A549 (cell line): ENCODE data around the gene TRIP6. TPM values are rescaled to one million over a fixed set of nuclear protein-coding genes. Genes with fewer than 3 reads are reported as not detected.

ENCODE experiments used
- ATAC-seq, 2 experiments: fragments of 200-7000 bp in 1 of 2; fragments of >200 bp in 1 of 2; cut with Nextera tagmentation in 1 of 2; cut with Tn5 transposase in 1 of 2; 3 replicates each; pipeline versions ENCODE4 v1.8.0 to v1.9.1; 2018 to 2020; ENCODE audit warnings: mild to moderate bottlenecking in 1 of 2, moderate library complexity in 1 of 2
- CTCF ChIA-PET: fragments of 300-600 bp; sonication (Branson Sonifier 250); formaldehyde crosslinking; extraction: SDS; loops from one replicate; lab custom pipeline; 2021; ENCODE audit warnings: antibody characterized with exemption, inconsistent platforms; lab: Yijun Ruan, JAX
- POLR2A ChIA-PET: fragments of 350-600 bp; formaldehyde crosslinking; extraction: SDS; loops from one replicate; lab custom pipeline; 2021; ENCODE audit warnings: antibody characterized with exemption, inconsistent platforms; lab: Yijun Ruan, JAX
- DNase-seq, 2 experiments: peaks; one replicate each; pipeline versions ENCODE4 v3.0.0 to v3.0.0-alpha.2; 2011 to 2016; ENCODE audit warnings: low read depth in 1 of 2, low spot score in 1 of 2
- FAIRE-seq: peaks from 2 replicates; lab custom pipeline; 2011; peaks lifted over from hg19 to GRCh38; lab: Jason Lieb, UNC
- H3K27ac ChIP-seq, 2 experiments: fragments of >200 bp; sonication (Bioruptor Twin); formaldehyde crosslinking; 3 replicates each; pipeline ENCODE4 v1.5.1; 2016 to 2017
- H3K4me1 ChIP-seq: fragments of >200 bp; sonication (Bioruptor Twin); formaldehyde crosslinking; 3 replicates; pipeline ENCODE4 v1.6.1; 2016
- H3K4me2 ChIP-seq: fragments of >200 bp; sonication (Bioruptor Twin); formaldehyde crosslinking; 3 replicates; pipeline ENCODE4 v1.6.1; 2016
- H3K4me3 ChIP-seq: fragments of >200 bp; sonication (Bioruptor Twin); formaldehyde crosslinking; 3 replicates; pipeline ENCODE4 v1.5.1; 2016
- H3K9me3 ChIP-seq: fragments of >200 bp; sonication (Bioruptor Twin); formaldehyde crosslinking; 3 replicates; pipeline ENCODE4 v1.6.1; 2016
- ATOH8 ChIP-seq: fragments of 250-450 bp; sonication (Bioruptor Pico); IDR thresholded peaks from 2 replicates; pipeline ENCODE4 v1.5.0; 2020; ENCODE audit warnings: low read depth, mild to moderate bottlenecking, moderate library complexity
- BCL3 ChIP-seq: fragments of >200 bp; sonication (Bioruptor Twin); formaldehyde crosslinking; IDR thresholded peaks from 3 replicates; pipeline ENCODE4 v1.6.1; 2016
- BHLHE40 ChIP-seq: IDR thresholded peaks from 2 replicates; pipeline ENCODE4 v1.6.1; 2012; ENCODE audit warnings: low read depth, low read length, inconsistent platforms
- CBX2 ChIP-seq: fragments of 200-600 bp; sonication (generic); IDR thresholded peaks from 2 replicates; pipeline ENCODE4 v1.6.1; 2016; ENCODE audit warnings: low read depth, mild to moderate bottlenecking, borderline replicate concordance
- CEBPB ChIP-seq, 2 experiments: fragments of >200 bp in 1 of 2; sonication (Bioruptor Twin) in 1 of 2; formaldehyde crosslinking in 1 of 2; IDR thresholded peaks; 2 replicates each; pipeline ENCODE4 v1.6.1; 2012 to 2016
- CHD2 ChIP-seq: fragments of 150-350 bp; IDR thresholded peaks from 2 replicates; pipeline ENCODE4 v1.6.1; 2014; ENCODE audit warnings: low read length; ENCODE audit not compliant: partially characterized antibody
- E2F6 ChIP-seq: IDR thresholded peaks from 2 replicates; pipeline ENCODE4 v1.6.1; 2012; ENCODE audit warnings: low read depth, borderline replicate concordance
- EHF ChIP-seq: fragments of 250-450 bp; sonication (Bioruptor Pico); IDR thresholded peaks from 2 replicates; pipeline ENCODE4 v1.5.0; 2020; ENCODE audit warnings: mild to moderate bottlenecking
- ESRRA ChIP-seq: fragments of 150-350 bp; IDR thresholded peaks from 2 replicates; pipeline ENCODE4 v1.6.1; 2014; ENCODE audit warnings: mild to moderate bottlenecking, low read length, borderline replicate concordance
- FOSL2 ChIP-seq, 2 experiments: fragments of 450-650 bp in 1 of 2; fragments of >200 bp in 1 of 2; sonication (Bioruptor Twin) in 1 of 2; formaldehyde crosslinking; IDR thresholded peaks; 2 replicates each; pipeline versions ENCODE4 v1.5.0 to v1.6.1; 2016 to 2020; ENCODE audit warnings: mild to moderate bottlenecking in 1 of 2, moderate library complexity in 1 of 2
- JUN ChIP-seq, 2 experiments: fragments of >200 bp; sonication (Bioruptor Twin); formaldehyde crosslinking; IDR thresholded peaks; 2 replicates in 1 of 2; 3 replicates in 1 of 2; pipeline ENCODE4 v1.6.1; 2016 to 2017
- JUNB ChIP-seq: fragments of >200 bp; sonication (Bioruptor Twin); formaldehyde crosslinking; IDR thresholded peaks from 2 replicates; pipeline ENCODE4 v1.6.1; 2016
- KDM5A ChIP-seq: fragments of 200-600 bp; sonication (generic); IDR thresholded peaks from 2 replicates; pipeline ENCODE4 v1.6.1; 2016; ENCODE audit warnings: antibody characterized with exemption, mild to moderate bottlenecking
- MAFK ChIP-seq: fragments of 450-650 bp; IDR thresholded peaks from 2 replicates; pipeline ENCODE4 v1.6.1; 2014; ENCODE audit not compliant: partially characterized antibody
- MAX ChIP-seq: IDR thresholded peaks from 2 replicates; pipeline ENCODE4 v1.6.1; 2012
- NPAS2 ChIP-seq: fragments of 250-450 bp; sonication (Bioruptor Pico); IDR thresholded peaks from 2 replicates; pipeline ENCODE4 v1.8.0; 2022; ENCODE audit warnings: mild to moderate bottlenecking, moderate library complexity, borderline replicate concordance
- PHF8 ChIP-seq: fragments of 200-600 bp; sonication (generic); IDR thresholded peaks from 2 replicates; pipeline ENCODE4 v1.6.1; 2016; ENCODE audit warnings: low read depth, mild to moderate bottlenecking, antibody characterized with exemption, moderate library complexity, borderline replicate concordance
- RFX5 ChIP-seq: fragments of 450-650 bp; IDR thresholded peaks from 2 replicates; pipeline ENCODE4 v1.7.1; 2014; ENCODE audit warnings: antibody characterized with exemption, mild to moderate bottlenecking, moderate library complexity
- SREBF2 ChIP-seq: fragments of 450-650 bp; IDR thresholded peaks from 2 replicates; pipeline ENCODE4 v1.6.1; 2014; ENCODE audit warnings: mild to moderate bottlenecking, moderate library complexity
- TFCP2L1 ChIP-seq: fragments of 250-450 bp; sonication (Bioruptor Pico); IDR thresholded peaks from 2 replicates; pipeline ENCODE4 v1.5.0; 2021; ENCODE audit warnings: mild to moderate bottlenecking
- USF2 ChIP-seq: fragments of 450-650 bp; IDR thresholded peaks from 2 replicates; pipeline ENCODE4 v1.6.1; 2014; ENCODE audit warnings: antibody characterized with exemption
- ZC3H11A ChIP-seq: fragments of 450-650 bp; IDR thresholded peaks from 2 replicates; pipeline ENCODE4 v1.6.1; 2014; ENCODE audit warnings: antibody characterized with exemption, mild to moderate bottlenecking
- WGBS: methylation state at CpG from one replicate; pipeline ENCODE4 v1.1.6; 2017; ENCODE audit errors: missing lambda C conversion rate; 5-methylcytosine and 5-hydroxymethylcytosine counted together
- polyA minus RNA-seq: library from RNA; depleted of rRNA, polyadenylated mRNA; stranded (reverse); fragments of >200 nt; gene quantifications from 2 replicates; pipeline ENCODE4 v1.2.3, GENCODE V29; 2011; rRNA and poly(A)+ RNA removed
- polyA plus RNA-seq, 4 experiments: library from polyadenylated mRNA; depleted of rRNA in 3 of 4; stranded (reverse); fragments of >200 nt; fragmentation: RNase III in 1 of 4; extraction: RNeasy Plus Mini Kit Qiagen cat#74134 plus additional on column Dnase treatment in 1 of 4; gene quantifications; 2 replicates in 3 of 4; 3 replicates in 1 of 4; pipeline ENCODE4 v1.2.3, GENCODE V29; 2011 to 2017

Gene TRIP6
- polyA plus RNA-seq (2011; rRNA removed) (14.8 and 18.0 TPM in 2 replicates), polyA plus RNA-seq (2017; fragmentation: RNase III; extraction: RNeasy Plus Mini Kit Qiagen cat#74134 plus additional on column Dnase treatment) (38.2 to 38.5 TPM (median 38.3 TPM) in 3 replicates), polyA minus RNA-seq (11.3 and 11.6 TPM in 2 replicates)
- 40.0 and 46.3 TPM in 2 replicates for polyA plus RNA-seq (2012; cell fraction: cytosol; rRNA removed)
- polyA plus RNA-seq (2012; cell fraction: nucleus; rRNA removed): 46.1 and 58.6 TPM in 2 replicates

- peak within 1 kb of the TSS; percentile 69 for H3K4me3 ChIP-seq
Observed at GRCh38 chr7:100867040-100867775, at the start of gene TRIP6. TRIP6 (plus strand) TSS chr7:100867387; CDS start chr7:100867498, 111 bp downstream.

GRCh38 chr7:100818366-100818765 lies 48.8 kb upstream of the TRIP6 start:
- no peaks in the 10 kb centered on the region for H3K9me3 ChIP-seq
- ATAC-seq (no peak), DNase-seq (no peak), FAIRE-seq (no peak)
- TF ChIP-seq BHLHE40 (no peak), ESRRA (no peak), EHF (CRISPR knock-in tag) (no peak), KDM5A (no peak), BCL3 (no peak), RFX5 (no peak), MAX (no peak), PHF8 (no peak)
- no peak overlapping the region for H3K27ac ChIP-seq
- peaks cover 13% of the 10 kb centered on the region; the same call in 2 of the 3 replicates for H3K4me1 ChIP-seq
- 94% methylated on average over 9 of the region's 9 CpGs for WGBS
- no peak overlapping the region for H3K4me2 ChIP-seq
- ChIA-PET POLR2A (interaction anchor here (0.7 kb wide), 1 partner anchor 128 kb away, joined by 3 read pairs; no protein-coding TSS in a partner anchor), CTCF (interaction anchor here (0.8 to 2.7 kb wide), 8 partner anchors 10 to 230 kb away, joined by 3 to 10 read pairs (median 3); partner anchors contain the start of gene SLC12A9)
- no peak overlapping the region for H3K4me3 ChIP-seq

More at GRCh38 chr7:100867040-100867775, at the start of gene TRIP6:
- no peak for FAIRE-seq
- peaks cover 22% of the 10 kb centered on the region for H3K4me1 ChIP-seq
- POLR2A ChIA-PET: interaction anchor here (0.8 to 1.0 kb wide), 3 partner anchors 8 to 161 kb away, joined by 3 to 4 read pairs (median 3); partner anchors contain the start of genes POP7 and SRRT
- DNase-seq: peak; percentile 79 to 93
- no peaks in the 10 kb centered on the region for H3K9me3 ChIP-seq
- H3K27ac ChIP-seq: peak within 1 kb of the TSS; percentile 95 to 98
- 0 out of 2 replicates have a peak, but pooled peaks have one; percentile 59 for TF ChIP-seq EHF (CRISPR knock-in tag)
- TF ChIP-seq ZC3H11A: no peak
- no peak for TF ChIP-seq SREBF2
- peak; percentile 91 for TF ChIP-seq USF2
- TF ChIP-seq E2F6: peak; percentile 69; the same call in 1 of the 2 replicates
- peak; percentile 61; the same call in 1 of the 3 replicates for TF ChIP-seq BCL3
- peak; percentile 93 for TF ChIP-seq MAX
- TF ChIP-seq PHF8: peak; percentile 81; the same call in 1 of the 2 replicates
- 0 out of 4 replicates have a peak, but pooled peaks of 1 of the 2 experiments have one; percentile 1 for TF ChIP-seq CEBPB (IDR thresholded peaks at IDR 0.05)
- peak; percentile 81 for TF ChIP-seq NPAS2 (CRISPR knock-in tag)
- peak; percentile 18; the same call in 1 of the 2 replicates for TF ChIP-seq FOSL2 (IDR thresholded peaks at IDR 0.05)
- TF ChIP-seq FOSL2 (CRISPR knock-in tag; IDR thresholded peaks at IDR 0.05): peak; percentile 95
- peak; percentile 35 to 63; a peak in 2 of 5 replicates for TF ChIP-seq JUN (IDR thresholded peaks at IDR 0.05)
- peak; percentile 53 for TF ChIP-seq MAFK
- TF ChIP-seq CHD2: no peak
- TF ChIP-seq CBX2: no peak
- TF ChIP-seq TFCP2L1 (CRISPR knock-in tag): peak; percentile 49; the same call in 1 of the 2 replicates
- TF ChIP-seq ATOH8: peak; percentile 57
- no peak for TF ChIP-seq JUNB
- peak; percentile 69 to 82 for ATAC-seq
- 37% methylated on average over 29 of the region's 42 CpGs for WGBS
- CTCF ChIA-PET: interaction anchor here (1.0 to 1.6 kb wide), 2 partner anchors 10 to 16 kb away, joined by 3 to 6 read pairs; partner anchors contain the start of gene SLC12A9
- peak within 1 kb of the TSS; percentile 80 for H3K4me2 ChIP-seq
